PC-9 (cell line): ENCODE data around the gene CALCR.

ENCODE experiments used
- CTCF ChIP-seq: fragments of 200-600 bp; sonication (generic); conservative IDR thresholded peaks from 2 replicates; pipeline ENCODE4 v1.6.1; 2017; ENCODE audit warnings: mixed run types, antibody characterized with exemption, mild to moderate bottlenecking, moderate library complexity
- EZH2 ChIP-seq: fragments of 200-600 bp; sonication (generic); IDR thresholded peaks from 2 replicates; pipeline ENCODE4 v1.8.0; 2017; ENCODE audit warnings: antibody characterized with exemption, low read depth

GRCh38 chr7:93535616-93536015 lies 38.9 kb downstream of the CALCR start:
- TF ChIP-seq CTCF (no peak), EZH2 (no peak)
